Measurements from ENCODE around the gene CBX6.
"Not testable (repeated sequence)": the region's sequence is repeated elsewhere in the genome, so short reads cannot be mapped to it uniquely, and the experiment has no call there.

Gene CBX6

DNA sequence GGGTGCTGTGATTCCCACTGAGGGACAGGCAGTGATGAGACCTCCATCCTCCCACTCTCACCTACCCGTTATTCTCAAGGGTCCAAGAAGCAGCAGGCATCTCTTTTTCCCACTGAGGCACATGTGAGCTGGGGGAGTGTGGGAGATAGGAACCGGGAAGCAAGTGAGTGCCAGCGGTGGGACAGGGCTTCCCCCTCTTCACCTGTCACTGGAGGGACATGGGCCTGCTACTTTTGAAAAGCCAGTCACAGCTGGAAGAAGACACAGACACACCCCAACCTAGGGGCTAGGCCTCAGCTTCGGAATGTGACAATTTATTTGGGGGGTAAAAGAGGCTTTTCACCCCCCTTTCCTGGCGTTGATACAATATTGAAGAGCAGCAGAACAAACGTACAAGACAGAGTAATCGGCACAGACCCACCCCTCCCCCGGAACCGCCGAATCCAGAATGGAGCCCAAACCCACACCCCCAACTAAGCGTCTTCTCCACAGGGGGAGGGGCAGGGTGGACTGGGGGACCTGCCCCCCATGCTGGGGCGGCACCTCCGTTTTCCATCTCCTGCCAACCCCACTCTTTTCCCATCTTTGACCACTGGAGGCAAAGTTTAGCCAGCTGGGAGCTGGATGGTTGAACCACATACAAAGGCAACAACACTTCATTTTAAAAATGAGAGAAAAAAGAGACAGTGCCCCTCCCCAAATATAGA, 10.7 kb downstream of the CBX6 start:
- Mint-ChIP-seq H3K9me3 (no peaks in the 10 kb centered on the region), H3K27me3 (peaks cover 19% of the 10 kb centered on the region), H3K4me3 (no peak overlapping the region), H3K4me1 (no peaks in the 10 kb centered on the region), H3K27ac (no peak overlapping the region), H3K36me3 (peaks cover 2% of the 10 kb centered on the region)
- no peak for DNase-seq
- CTCF ChIA-PET, result interaction anchor here (1.0 to 4.5 kb wide), 2 partner anchors 8 to 92 kb away, joined by 3 to 34 read pairs; no protein-coding TSS in a partner anchor

- H3K4me3 Mint-ChIP-seq, result no peak overlapping the region
- no peak overlapping the region for H3K27ac Mint-ChIP-seq
- no peaks in the 10 kb centered on the region for H3K4me1 Mint-ChIP-seq
- no peak for DNase-seq
- no peaks in the 10 kb centered on the region for H3K9me3 Mint-ChIP-seq
- H3K27me3 Mint-ChIP-seq, result peaks cover 19% of the 10 kb centered on the region
- CTCF ChIA-PET, result interaction anchor here (4.5 kb wide), 1 partner anchor 9 kb away, joined by 34 read pairs; no protein-coding TSS in a partner anchor
- H3K36me3 Mint-ChIP-seq, result peaks cover under 1% of the 10 kb centered on the region
Measured at GRCh38 chr22:38860283-38861169, 11.5 kb downstream of the CBX6 start.

- Mint-ChIP-seq H3K27me3 (peaks cover 19% of the 10 kb centered on the region), H3K4me3 (no peak overlapping the region), H3K36me3 (no peaks in the 10 kb centered on the region), H3K9me3 (no peaks in the 10 kb centered on the region), H3K4me1 (no peaks in the 10 kb centered on the region), H3K27ac (no peak overlapping the region)
- DNase-seq, result no peak
- CTCF ChIA-PET, result interaction anchor here (4.5 kb wide), 1 partner anchor 9 kb away, joined by 34 read pairs; no protein-coding TSS in a partner anchor
Measured at GRCh38 chr22:38859581-38860282, 12.3 kb downstream of the CBX6 start.

- CTCF ChIA-PET, result interaction anchor here (1.1 to 4.5 kb wide), 2 partner anchors 11 to 69 kb away, joined by 3 to 34 read pairs; no protein-coding TSS in a partner anchor
- Mint-ChIP-seq H3K36me3 (no peaks in the 10 kb centered on the region), H3K4me1 (no peaks in the 10 kb centered on the region), H3K27me3 (peaks cover 19% of the 10 kb centered on the region), H3K9me3 (no peaks in the 10 kb centered on the region), H3K27ac (no peak overlapping the region), H3K4me3 (no peak overlapping the region)
- DNase-seq, result no peak
Measured at GRCh38 chr22:38858492-38858891, 13.5 kb downstream of the CBX6 start.

DNA sequence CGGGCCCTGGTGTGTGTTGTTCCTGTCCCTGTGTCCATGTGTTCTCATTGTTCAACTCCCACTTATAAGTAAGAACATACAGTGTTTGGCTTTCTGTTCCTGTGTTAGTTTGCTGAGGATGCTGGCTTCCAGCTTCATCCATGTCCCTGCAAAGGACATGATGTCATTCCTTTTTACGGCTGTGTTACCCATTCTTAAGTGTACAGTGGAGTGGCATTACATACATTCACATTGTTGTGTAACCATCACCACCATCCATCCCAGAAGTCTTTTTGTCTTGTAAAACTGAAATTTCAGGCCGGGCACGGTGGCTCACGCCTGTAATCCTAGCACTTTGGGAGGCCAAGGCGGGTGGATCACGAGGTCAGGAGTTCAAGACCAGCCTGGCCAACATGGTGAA, 17.5 kb downstream of the CBX6 start:
- CTCF ChIA-PET, result interaction anchor here (1.3 to 3.0 kb wide), 2 partner anchors 15 to 117 kb away, joined by 3 to 11 read pairs; no protein-coding TSS in a partner anchor
- not testable (repeated sequence) for H3K4me1 Mint-ChIP-seq, H3K36me3 Mint-ChIP-seq, DNase-seq, H3K9me3 Mint-ChIP-seq, H3K4me3 Mint-ChIP-seq, H3K27ac Mint-ChIP-seq
- H3K27me3 Mint-ChIP-seq, result peaks cover 58% of the 10 kb centered on the region

DNA sequence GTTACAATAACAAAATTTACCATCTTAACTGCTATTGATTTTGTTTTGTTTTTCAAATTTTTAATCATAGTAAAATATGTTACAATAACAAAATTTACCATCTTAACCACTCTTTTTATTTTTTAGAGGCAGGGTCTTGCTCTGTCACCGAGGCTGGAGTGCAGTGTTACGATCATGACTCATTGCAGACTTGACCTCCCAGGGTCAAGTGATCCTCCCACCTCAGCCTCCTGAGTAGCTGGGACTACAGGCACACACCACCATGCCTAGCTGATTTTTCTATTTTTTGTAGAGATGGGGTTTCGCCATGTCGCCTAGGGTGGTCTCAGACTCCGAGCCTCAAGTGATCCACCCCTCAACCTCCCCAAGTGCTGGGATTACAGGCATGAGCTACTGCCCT, 18.1 kb downstream of the CBX6 start:
- CTCF ChIA-PET, result interaction anchor here (1.0 to 3.0 kb wide), 3 partner anchors 9 to 118 kb away, joined by 3 to 11 read pairs (median 3); no protein-coding TSS in a partner anchor
- not testable (repeated sequence) for H3K4me3 Mint-ChIP-seq, H3K36me3 Mint-ChIP-seq, H3K4me1 Mint-ChIP-seq, DNase-seq, H3K9me3 Mint-ChIP-seq, H3K27ac Mint-ChIP-seq
- peaks cover 59% of the 10 kb centered on the region for H3K27me3 Mint-ChIP-seq

DNA sequence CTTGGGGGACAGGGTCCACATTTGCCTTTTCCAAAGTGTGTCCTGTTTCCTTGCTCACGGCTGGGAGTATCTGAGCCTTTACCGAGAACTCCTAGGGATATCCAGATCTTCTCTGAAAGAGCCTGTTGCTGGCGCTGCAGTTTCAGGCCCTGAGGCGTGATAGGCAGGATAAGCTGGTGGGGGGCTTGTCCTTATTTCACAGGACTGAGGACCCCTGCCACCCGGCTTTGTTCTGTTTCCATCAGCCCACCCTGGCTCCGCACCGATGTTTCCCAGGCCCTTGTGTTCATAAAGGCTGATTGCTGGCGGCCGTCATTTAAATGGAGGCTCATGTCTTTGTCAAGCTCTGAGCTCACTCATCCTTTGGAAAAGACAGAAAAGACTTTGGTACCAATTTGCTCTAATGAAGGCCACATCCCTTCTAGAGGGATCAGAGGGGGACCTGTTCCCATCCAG, 18.8 kb downstream of the CBX6 start:
- CTCF ChIA-PET, result interaction anchor here (1.0 to 3.0 kb wide), 4 partner anchors 9 to 118 kb away, joined by 3 to 11 read pairs (median 3); no protein-coding TSS in a partner anchor
- no peak overlapping the region for H3K4me3 Mint-ChIP-seq
- H3K9me3 Mint-ChIP-seq, result no peaks in the 10 kb centered on the region
- H3K27ac Mint-ChIP-seq, result no peak overlapping the region
- H3K36me3 Mint-ChIP-seq, result no peaks in the 10 kb centered on the region
- peaks cover 61% of the 10 kb centered on the region for H3K27me3 Mint-ChIP-seq
- DNase-seq, result no peak
- no peaks in the 10 kb centered on the region for H3K4me1 Mint-ChIP-seq

DNA sequence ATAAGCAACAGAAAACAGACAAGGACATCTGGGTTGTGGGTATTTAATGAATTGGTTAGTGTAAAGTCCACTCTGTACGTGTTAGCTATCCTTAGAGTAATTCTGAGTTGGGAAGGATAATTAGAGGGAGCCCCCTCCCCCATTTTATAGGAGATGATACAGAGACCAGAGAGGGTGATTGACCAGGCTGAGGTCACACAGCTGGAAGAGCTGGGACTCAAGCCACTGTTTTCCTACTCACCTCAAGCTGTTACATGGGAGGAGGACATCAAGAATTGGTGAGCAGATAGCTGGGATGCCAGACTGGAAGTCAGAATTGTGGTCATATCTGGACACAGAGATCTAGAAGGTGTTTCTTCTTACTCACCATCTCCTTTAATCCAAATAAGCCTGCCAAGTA, 19.5 kb downstream of the CBX6 start:
- H3K4me1 Mint-ChIP-seq, result no peaks in the 10 kb centered on the region
- CTCF ChIA-PET, result interaction anchor here (1.0 to 3.0 kb wide), 2 partner anchors 9 to 17 kb away, joined by 3 to 11 read pairs; no protein-coding TSS in a partner anchor
- H3K4me3 Mint-ChIP-seq, result no peak overlapping the region
- H3K9me3 Mint-ChIP-seq, result no peaks in the 10 kb centered on the region
- no peaks in the 10 kb centered on the region for H3K36me3 Mint-ChIP-seq
- DNase-seq, result no peak
- H3K27me3 Mint-ChIP-seq, result peaks cover 61% of the 10 kb centered on the region
- no peak overlapping the region for H3K27ac Mint-ChIP-seq

DNA sequence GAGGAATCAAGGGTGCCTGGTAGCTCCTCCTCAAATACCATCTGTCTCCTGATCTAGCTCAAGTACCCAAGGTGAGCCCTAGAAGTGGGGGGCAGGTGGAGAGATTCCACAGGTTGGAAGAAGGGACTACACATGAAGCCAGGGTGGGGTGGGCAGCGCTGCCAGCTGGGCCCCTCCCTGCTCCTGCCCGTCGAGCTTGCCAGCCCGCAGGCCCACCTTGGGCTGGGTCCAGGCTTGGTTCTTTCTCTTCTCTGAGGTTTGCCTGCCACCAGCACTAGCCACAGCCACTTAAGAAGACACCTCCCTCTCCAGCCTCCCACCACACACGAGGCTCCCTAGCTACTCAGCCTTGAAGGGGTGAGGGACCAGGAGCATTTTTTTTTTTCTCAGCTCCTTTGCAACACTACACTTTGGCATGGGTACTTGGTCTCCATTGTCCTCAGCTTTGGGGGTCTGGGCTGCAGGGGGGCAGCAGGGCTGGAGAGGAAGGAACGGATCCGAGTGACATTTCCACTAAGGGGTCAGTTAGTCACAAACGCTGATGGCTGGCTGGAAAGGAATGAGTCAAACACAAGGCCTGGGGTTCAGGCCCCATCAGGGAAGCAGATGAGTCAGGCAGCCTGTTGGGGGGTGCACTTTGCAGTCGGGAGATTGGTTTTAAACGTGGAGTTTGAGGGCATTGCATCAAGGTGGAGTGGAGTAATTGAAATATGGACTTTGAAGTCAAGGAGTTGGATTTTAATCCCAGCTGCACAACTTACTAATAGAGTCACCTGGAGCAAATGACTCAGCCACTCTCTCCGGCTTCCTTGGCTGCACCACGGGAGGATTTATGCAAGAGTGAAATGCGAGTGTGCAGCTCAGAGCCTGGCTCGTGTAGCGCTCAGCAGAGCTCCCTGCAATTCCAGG, 20.8 kb downstream of the CBX6 start:
- CTCF ChIA-PET, result interaction anchor here (1.2 to 1.4 kb wide), 2 partner anchors 18 to 19 kb away, joined by 3 to 4 read pairs; no protein-coding TSS in a partner anchor
- Mint-ChIP-seq H3K27ac (no peak overlapping the region), H3K9me3 (no peaks in the 10 kb centered on the region), H3K4me1 (no peaks in the 10 kb centered on the region), H3K27me3 (peaks cover 72% of the 10 kb centered on the region), H3K36me3 (no peaks in the 10 kb centered on the region), H3K4me3 (no peak overlapping the region)
- DNase-seq, result no peak

DNA sequence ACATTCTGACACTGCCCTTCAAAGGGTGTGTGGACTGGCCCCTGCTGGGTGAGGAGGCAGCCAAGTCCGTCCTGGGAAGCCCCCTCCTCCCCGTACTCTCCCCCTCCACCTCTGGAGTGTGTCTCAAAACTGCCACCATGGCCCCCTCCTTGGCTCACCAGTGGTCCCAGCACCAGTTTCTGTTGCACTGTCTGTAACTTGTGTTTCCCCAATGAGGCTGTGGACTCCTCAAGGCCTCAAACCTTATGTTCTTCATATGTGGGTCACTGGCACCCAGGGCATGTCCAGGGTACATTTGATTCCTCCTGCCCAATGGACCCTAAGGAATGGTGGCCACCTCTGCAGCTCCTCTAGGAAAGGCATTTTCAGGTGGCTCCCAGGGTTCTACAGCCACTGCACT, 21.6 kb downstream of the CBX6 start:
- Mint-ChIP-seq H3K27ac (no peak overlapping the region), H3K4me1 (no peaks in the 10 kb centered on the region), H3K36me3 (no peaks in the 10 kb centered on the region), H3K9me3 (no peaks in the 10 kb centered on the region), H3K27me3 (peaks cover 79% of the 10 kb centered on the region), H3K4me3 (no peak overlapping the region)
- DNase-seq, result no peak
- CTCF ChIA-PET, result interaction anchor here (1.2 to 1.4 kb wide), 2 partner anchors 19 to 20 kb away, joined by 3 to 4 read pairs; no protein-coding TSS in a partner anchor

DNA sequence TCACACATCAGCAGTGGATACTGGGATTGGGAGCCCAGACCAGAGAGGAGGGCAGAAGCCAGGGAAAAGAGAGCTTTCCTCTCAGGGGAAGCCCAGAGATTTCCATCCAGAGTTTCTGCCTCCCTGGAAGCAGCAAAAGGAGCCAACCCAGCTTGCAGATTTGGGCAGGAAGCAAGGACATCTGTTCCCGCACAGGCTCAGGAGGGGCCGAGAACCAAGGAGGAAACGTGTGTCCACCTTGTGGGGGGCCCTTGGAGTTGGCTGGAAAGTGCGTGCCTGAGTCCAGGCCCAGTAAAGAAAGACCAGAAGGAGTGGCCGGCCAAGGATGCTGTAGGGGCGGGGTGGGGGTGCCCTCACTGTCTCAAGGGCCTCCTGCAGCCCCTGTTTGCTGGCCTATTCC, 22.2 kb downstream of the CBX6 start:
- Mint-ChIP-seq H3K9me3 (no peaks in the 10 kb centered on the region), H3K27me3 (peaks cover 85% of the 10 kb centered on the region), H3K36me3 (no peaks in the 10 kb centered on the region), H3K4me1 (no peaks in the 10 kb centered on the region), H3K4me3 (no peak overlapping the region), H3K27ac (no peak overlapping the region)
- CTCF ChIA-PET, result no interaction called here
- no peak for DNase-seq

DNA sequence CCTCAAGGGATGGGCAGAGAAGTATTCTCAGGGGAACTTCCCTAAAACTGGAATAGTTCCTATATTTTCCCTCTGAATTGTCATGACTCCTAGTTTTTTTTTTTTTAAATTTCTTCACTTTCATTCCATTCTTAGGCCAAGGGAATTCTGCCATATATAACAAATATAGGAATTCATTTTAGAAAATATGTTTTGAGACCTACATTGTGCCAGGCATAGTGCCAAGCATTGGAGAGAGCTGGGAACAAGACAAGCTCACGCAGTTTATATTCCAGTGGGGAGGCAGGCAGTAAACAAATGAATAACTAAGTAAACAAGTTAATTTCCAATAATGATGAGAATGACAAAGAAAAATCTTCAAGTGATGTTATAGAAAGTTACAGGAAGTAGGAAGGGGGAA, 25.6 kb downstream of the CBX6 start:
- no peaks in the 10 kb centered on the region for H3K36me3 Mint-ChIP-seq
- CTCF ChIA-PET, result interaction anchor here (0.6 to 1.3 kb wide), 2 partner anchors 24 to 485 kb away, joined by 3 to 6 read pairs; no protein-coding TSS in a partner anchor
- DNase-seq, result no peak
- H3K4me1 Mint-ChIP-seq, result peaks cover 13% of the 10 kb centered on the region
- H3K27ac Mint-ChIP-seq, result no peak overlapping the region
- H3K9me3 Mint-ChIP-seq, result no peaks in the 10 kb centered on the region
- peaks cover 90% of the 10 kb centered on the region for H3K27me3 Mint-ChIP-seq
- no peak overlapping the region for H3K4me3 Mint-ChIP-seq

Data from activated naive CD4-positive, alpha-beta T cell treated with anti-CD3 and anti-CD28 coated beads, Interleukin-2, amount 10 ng/mL, durations not matched to agents 7 days and 5 days (primary cell).